GM12801 (cell line): Measurements from ENCODE around the gene SPECC1.

Experiments used
- TF ChIP-seq, protein P1 (sequence below): IDR thresholded peaks from one replicate; pipeline ENCODE4 v1.5.1; 2011; ENCODE audit warnings: control low read depth; ENCODE audit not compliant: insufficient read length; ENCODE audit errors: extremely low read depth

The SPECC1 gene, protein sequence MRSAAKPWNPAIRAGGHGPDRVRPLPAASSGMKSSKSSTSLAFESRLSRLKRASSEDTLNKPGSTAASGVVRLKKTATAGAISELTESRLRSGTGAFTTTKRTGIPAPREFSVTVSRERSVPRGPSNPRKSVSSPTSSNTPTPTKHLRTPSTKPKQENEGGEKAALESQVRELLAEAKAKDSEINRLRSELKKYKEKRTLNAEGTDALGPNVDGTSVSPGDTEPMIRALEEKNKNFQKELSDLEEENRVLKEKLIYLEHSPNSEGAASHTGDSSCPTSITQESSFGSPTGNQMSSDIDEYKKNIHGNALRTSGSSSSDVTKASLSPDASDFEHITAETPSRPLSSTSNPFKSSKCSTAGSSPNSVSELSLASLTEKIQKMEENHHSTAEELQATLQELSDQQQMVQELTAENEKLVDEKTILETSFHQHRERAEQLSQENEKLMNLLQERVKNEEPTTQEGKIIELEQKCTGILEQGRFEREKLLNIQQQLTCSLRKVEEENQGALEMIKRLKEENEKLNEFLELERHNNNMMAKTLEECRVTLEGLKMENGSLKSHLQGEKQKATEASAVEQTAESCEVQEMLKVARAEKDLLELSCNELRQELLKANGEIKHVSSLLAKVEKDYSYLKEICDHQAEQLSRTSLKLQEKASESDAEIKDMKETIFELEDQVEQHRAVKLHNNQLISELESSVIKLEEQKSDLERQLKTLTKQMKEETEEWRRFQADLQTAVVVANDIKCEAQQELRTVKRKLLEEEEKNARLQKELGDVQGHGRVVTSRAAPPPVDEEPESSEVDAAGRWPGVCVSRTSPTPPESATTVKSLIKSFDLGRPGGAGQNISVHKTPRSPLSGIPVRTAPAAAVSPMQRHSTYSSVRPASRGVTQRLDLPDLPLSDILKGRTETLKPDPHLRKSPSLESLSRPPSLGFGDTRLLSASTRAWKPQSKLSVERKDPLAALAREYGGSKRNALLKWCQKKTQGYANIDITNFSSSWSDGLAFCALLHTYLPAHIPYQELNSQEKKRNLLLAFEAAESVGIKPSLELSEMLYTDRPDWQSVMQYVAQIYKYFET

DNA sequence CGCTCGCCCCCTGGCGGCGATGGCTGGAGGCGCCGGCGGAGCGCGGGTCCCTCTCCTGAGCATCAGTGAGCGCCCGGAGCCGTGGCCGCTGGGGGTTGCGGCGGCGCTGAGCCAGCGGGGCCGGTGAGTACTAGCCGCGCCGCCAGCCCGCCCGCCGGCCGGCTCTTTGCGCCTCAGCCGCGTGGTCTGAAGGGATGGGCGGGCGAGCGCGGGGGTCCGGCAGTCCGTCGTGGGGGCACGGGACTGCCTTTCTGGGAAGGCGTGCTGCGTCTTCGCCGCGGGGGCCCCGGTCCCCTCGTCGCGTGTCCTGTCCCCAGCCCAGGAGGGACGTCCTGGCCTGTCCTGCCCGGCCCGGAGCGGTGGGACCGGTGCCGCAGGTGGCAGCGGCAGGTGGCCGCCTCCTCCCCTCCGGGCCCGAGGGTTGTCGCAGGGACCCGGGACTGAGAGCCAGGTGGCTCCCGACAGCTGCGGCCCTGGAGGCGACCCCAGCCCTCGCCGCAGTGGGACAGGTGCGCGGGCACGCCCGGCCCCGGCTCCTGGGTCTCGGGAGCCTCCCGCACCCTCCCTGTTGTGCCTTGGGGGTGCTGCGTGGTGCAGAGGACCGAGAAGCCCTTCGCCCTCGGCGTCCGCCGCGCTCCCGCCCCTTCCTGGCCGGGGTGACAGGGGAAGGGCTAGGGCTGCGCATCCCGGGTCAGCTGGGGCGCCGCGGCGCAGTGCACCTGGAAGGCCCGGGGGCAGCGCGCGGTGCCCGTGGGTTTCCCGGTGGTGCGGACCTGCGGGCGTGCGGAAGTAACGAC is at the start of gene SPECC1:
SPECC1 (plus strand) TSS at position 58 of the 797 bp plus-strand sequence. CDS start 87,293 bp downstream, outside the sequence.
- TF ChIP-seq, protein P1, sequence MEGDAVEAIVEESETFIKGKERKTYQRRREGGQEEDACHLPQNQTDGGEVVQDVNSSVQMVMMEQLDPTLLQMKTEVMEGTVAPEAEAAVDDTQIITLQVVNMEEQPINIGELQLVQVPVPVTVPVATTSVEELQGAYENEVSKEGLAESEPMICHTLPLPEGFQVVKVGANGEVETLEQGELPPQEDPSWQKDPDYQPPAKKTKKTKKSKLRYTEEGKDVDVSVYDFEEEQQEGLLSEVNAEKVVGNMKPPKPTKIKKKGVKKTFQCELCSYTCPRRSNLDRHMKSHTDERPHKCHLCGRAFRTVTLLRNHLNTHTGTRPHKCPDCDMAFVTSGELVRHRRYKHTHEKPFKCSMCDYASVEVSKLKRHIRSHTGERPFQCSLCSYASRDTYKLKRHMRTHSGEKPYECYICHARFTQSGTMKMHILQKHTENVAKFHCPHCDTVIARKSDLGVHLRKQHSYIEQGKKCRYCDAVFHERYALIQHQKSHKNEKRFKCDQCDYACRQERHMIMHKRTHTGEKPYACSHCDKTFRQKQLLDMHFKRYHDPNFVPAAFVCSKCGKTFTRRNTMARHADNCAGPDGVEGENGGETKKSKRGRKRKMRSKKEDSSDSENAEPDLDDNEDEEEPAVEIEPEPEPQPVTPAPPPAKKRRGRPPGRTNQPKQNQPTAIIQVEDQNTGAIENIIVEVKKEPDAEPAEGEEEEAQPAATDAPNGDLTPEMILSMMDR = peak; percentile 45

DNA sequence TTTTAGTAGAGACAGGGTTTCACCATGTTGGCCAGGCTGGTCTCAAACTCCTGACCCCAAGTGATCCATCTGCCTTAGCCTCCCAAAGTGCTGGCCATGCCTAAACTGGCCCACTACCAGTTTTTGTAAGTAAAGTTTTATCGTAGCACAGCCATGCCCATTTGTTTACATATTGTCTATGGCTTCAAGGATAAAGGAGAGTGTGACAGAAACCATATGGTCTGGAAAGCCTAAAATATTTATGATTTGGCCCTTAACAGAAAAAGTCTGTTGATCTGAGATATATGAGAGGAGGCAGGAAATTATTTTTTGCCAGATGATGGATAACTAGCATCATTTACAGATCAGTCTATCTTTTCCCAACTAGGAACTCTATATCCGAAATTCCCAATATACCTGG is 36.0 kb upstream of the SPECC1 start:
- TF ChIP-seq, protein P1 = no peak

DNA sequence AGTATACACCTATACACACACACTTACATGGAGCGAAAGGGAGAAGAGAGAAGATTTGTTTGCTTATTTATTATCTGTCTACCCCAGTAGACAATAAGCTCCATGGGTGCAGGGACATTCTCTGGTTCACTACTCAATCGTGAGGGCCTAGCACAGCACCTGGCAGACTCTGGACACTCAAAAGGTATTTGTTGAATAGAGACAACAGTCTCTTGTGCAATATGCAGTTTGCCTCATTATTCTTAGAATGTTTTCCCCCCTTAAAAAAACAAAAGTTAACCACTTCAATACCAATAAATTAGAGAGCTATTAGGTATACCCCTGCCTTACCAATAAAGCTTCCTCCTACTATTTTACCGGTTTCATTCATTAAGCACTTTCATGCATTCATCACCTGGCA is 33.6 kb upstream of the SPECC1 start:
- TF ChIP-seq, protein P1 = no peak

DNA sequence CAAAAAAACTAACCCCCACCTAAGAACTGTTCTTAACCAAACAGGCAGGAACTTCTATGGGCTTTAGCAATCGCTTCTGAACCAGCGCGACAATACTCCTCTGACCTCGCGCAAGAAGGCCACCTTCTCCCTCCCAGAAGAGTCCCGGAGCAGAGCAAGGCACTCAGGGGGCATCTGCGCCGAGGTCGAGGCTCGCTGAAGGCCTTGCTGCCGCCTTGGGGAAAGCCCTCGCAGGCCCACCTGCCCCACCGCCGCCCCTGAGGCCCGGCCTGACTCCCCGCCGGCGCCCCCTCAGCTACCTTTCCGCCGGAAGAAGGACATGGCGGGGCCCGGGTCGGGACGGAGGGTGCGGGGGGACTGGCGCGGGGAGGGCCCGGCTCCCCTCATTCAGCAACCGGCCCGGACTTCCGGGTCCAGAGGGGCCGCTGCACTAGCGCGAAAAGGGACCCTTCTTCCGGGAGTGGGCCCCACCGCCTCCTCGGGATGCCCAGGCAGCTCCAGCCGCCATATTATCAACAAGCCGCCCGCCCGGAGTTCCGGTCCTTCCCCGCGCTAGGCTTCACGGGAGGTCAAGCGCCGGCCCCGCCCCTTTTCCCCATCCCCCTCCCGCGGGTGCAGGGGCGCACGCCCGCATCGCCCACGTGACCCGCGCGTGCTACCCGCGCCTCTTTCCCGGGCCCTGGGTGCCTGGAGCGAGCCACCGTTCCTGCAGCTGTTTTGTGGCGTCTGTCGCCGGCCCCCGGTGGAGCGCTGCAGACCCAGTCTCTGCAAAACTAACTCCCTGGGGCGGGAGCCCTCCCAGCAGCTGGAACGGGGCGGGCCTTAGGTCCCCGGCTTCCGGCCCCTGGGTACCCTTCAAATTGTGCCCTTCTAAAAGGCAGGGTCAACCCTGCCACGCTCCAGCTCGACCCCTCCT is 31.6 kb upstream of the SPECC1 start, which contains the start of gene AKAP10:
AKAP10 (minus strand) TSS at position 536 of the 916 bp plus-strand sequence; CDS start at position 387, 149 bp downstream.
- TF ChIP-seq, protein P1 = no peak

DNA sequence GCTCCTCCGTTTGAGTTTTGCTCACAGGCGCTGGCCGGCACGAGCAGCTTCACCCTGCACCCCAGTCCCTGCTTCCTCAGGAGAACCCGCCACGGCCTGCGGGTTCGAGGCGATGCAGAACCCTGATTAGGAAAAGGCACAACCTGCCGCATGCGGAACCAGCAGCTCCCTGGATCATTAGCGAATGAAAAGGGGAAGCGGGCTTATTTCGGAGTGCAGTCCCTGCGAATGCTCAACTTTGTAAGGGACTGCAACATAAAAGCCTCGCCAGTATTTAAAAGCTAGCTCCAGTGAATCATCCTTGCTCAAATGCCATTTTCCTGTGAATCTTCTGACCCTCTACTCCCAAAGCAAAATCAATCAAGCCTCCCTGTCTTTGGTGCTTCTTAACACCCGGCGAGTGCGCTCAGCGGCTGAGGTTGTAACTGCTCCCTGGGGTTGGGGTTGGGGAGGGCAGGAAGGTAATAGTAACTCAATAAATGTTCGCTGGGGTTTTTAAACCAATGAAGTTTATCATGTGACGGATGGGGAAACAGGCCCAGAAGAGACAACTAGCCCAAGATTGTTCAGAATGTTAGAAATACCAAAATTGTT is 30.9 kb upstream of the SPECC1 start:
- TF ChIP-seq, protein P1 = no peak

DNA sequence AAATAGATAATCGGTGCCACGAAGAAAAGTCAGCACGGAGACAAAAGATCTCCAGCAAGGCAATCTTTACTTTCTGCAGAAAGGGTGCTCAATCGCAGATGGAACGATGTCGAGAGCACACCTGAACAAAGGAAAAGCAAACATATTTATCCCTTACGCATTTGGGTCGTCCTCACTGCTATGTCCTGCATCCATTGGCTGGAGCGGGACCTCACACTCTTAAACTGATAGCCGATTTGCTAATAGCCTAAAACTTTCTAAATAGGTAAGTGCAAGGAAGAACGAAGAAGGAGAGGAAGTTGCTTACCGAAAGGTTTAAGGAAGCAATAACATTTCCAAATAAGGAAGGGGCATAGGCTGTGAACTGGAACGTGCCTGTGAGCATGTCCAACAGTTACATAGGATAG is 30.4 kb upstream of the SPECC1 start:
- TF ChIP-seq, protein P1 = no peak
